ENCODE measurements around the gene CHIC2. TPM values are rescaled to one million over a fixed set of nuclear protein-coding genes. Genes with fewer than 3 reads are reported as not detected.
A peak's percentile ranks its signal among the peaks of the same experiment; 100 is the strongest.

The CHIC2 gene
- total RNA-seq, 3 donors from 2014 or later: 33.9 to 71.4 (median 47.5) TPM

- peak; percentile 37 to 55 for DNase-seq (ENCODE audit: low spot score in 2 of 2)
- peaks cover 7 to 8% of the 10 kb centered on the region in 2 donors for H3K4me1 ChIP-seq
- intact Hi-C loops (cut with DNase I; ENCODE audit: low total_unique reads): no loop called here
Observed at GRCh38 chr4:54063737-54064316, 578 bp downstream of the CHIC2 start.

GRCh38 chr4:54063229-54063628 is 1.2 kb downstream of the CHIC2 start:
- Histone ChIP-seq H3K36me3 (no peaks in the 10 kb centered on the region), H3K4me3 (peak overlapping the region; percentile 85 to 99 (median 98)), H3K27ac (peak overlapping the region; percentile 98 to 99), H3K4me1 (peaks cover 7 to 8% of the 10 kb centered on the region in 2 donors), H3K27me3 (no peaks in the 10 kb centered on the region), H3K9me3 (no peaks in the 10 kb centered on the region)
- intact Hi-C loops (cut with DNase I; ENCODE audit: low total_unique reads): no loop called here
- no peak for TF ChIP-seq POLR2A (IDR thresholded peaks at IDR 0.05)
- TF ChIP-seq CTCF (IDR thresholded peaks at IDR 0.05): no peak
- no peak for TF ChIP-seq POLR2AphosphoS5 (IDR thresholded peaks at IDR 0.05)
- DNase-seq (ENCODE audit: low spot score in 2 of 2): no peak

More at GRCh38 chr4:54063737-54064316, 578 bp downstream of the CHIC2 start:
- H3K4me3 ChIP-seq: peak overlapping the region; percentile 85 to 99 (median 98)
- H3K27ac ChIP-seq: peak overlapping the region; percentile 98 to 99
- H3K9me3 ChIP-seq: no peaks in the 10 kb centered on the region
- no peaks in the 10 kb centered on the region for H3K36me3 ChIP-seq
- no peaks in the 10 kb centered on the region for H3K27me3 ChIP-seq
- TF ChIP-seq CTCF (IDR thresholded peaks at IDR 0.05): no peak
- no peak for TF ChIP-seq POLR2AphosphoS5 (IDR thresholded peaks at IDR 0.05)
- no peak for TF ChIP-seq POLR2A (IDR thresholded peaks at IDR 0.05)

- peak overlapping the region; percentile 98 to 99 for H3K27ac ChIP-seq
- no peak for DNase-seq (ENCODE audit: low spot score in 2 of 2)
- H3K4me3 ChIP-seq: peak overlapping the region; percentile 85 to 99 (median 98)
- no peaks in the 10 kb centered on the region for H3K36me3 ChIP-seq
- peaks cover 7 to 11% of the 10 kb centered on the region in 2 donors for H3K4me1 ChIP-seq
- intact Hi-C loops (cut with DNase I; ENCODE audit: low total_unique reads): no loop called here
- H3K27me3 ChIP-seq: no peaks in the 10 kb centered on the region
- TF ChIP-seq POLR2A (IDR thresholded peaks at IDR 0.05) (no peak), POLR2AphosphoS5 (IDR thresholded peaks at IDR 0.05) (no peak), CTCF (IDR thresholded peaks at IDR 0.05) (no peak)
- no peaks in the 10 kb centered on the region for H3K9me3 ChIP-seq
Observed at GRCh38 chr4:54062392-54062791, 2.0 kb downstream of the CHIC2 start.

- H3K36me3 ChIP-seq: no peaks in the 10 kb centered on the region
- H3K9me3 ChIP-seq: no peaks in the 10 kb centered on the region
- peaks cover 7 to 16% of the 10 kb centered on the region in 2 donors for H3K4me1 ChIP-seq
- H3K4me3 ChIP-seq: peak overlapping the region; percentile 85 to 99 (median 98)
- no peaks in the 10 kb centered on the region for H3K27me3 ChIP-seq
- TF ChIP-seq POLR2AphosphoS5 (IDR thresholded peaks at IDR 0.05) (no peak), CTCF (IDR thresholded peaks at IDR 0.05) (no peak), POLR2A (IDR thresholded peaks at IDR 0.05) (no peak)
- intact Hi-C loops (cut with DNase I; ENCODE audit: low total_unique reads): no loop called here
- peak overlapping the region in 1 of 2 donors; percentile 98 for H3K27ac ChIP-seq
- DNase-seq (ENCODE audit: low spot score in 2 of 2): no peak
Observed at GRCh38 chr4:54061873-54062272, 2.5 kb downstream of the CHIC2 start.

GRCh38 chr4:54061067-54061466 is 3.3 kb downstream of the CHIC2 start:
- DNase-seq (ENCODE audit: low spot score in 2 of 2): no peak
- H3K4me1 ChIP-seq: peaks cover 7 to 20% of the 10 kb centered on the region in 2 donors
- H3K27me3 ChIP-seq: no peaks in the 10 kb centered on the region
- no peaks in the 10 kb centered on the region for H3K36me3 ChIP-seq
- intact Hi-C loops (cut with DNase I; ENCODE audit: low total_unique reads): no loop called here
- H3K9me3 ChIP-seq: no peaks in the 10 kb centered on the region
- TF ChIP-seq POLR2A (IDR thresholded peaks at IDR 0.05) (no peak), POLR2AphosphoS5 (IDR thresholded peaks at IDR 0.05) (no peak), CTCF (IDR thresholded peaks at IDR 0.05) (no peak)
- H3K4me3 ChIP-seq: peak overlapping the region in 2 of 3 donors; percentile 85 to 99
- H3K27ac ChIP-seq: peak overlapping the region in 1 of 2 donors; percentile 98
